ENCODE data around the gene CLTC. TPM values are rescaled to one million over a fixed set of nuclear protein-coding genes. Genes with fewer than 3 reads are reported as not detected.

The CLTC gene
- total RNA-seq, 2 experiments from 2014 or later, result 123 to 227 TPM

DNA sequence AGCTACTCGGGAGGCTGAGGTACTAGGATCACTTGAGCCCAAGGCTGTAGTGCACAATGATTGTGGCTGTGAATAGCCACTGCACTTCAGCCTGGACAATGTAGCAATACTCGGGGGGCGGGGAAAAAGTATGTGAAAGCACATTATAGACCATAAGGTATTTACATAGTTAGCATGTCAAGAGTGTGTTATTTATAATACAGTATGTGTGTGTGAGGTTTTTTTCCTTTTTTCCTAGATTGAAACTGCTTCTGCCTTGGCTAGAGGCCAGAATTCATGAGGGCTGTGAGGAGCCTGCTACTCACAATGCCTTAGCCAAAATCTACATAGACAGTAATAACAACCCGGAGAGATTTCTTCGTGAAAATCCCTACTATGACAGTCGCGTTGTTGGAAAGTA lies 57.0 kb downstream of the CLTC start:
- DNase-seq (ENCODE audit: low spot score), result no peak
- intact Hi-C loops (cut with micrococcal nuclease; ENCODE audit: unreplicated experiment), result no loop called here
- Histone ChIP-seq H2AFZ (ENCODE audit: low read length) (no peak overlapping the region), H3K36me3 (ENCODE audit: insufficient read depth, low read length) (peaks cover 97% of the 10 kb centered on the region), H3K79me2 (ENCODE audit: insufficient read depth, low read depth, low read length) (peaks cover 2% of the 10 kb centered on the region; the same call in 1 of the 2 replicates), H3K4me2 (ENCODE audit: low read length) (no peak overlapping the region), H3K4me1 (ENCODE audit: insufficient read depth, low read length, poor library complexity, severe bottlenecking) (no peaks in the 10 kb centered on the region), H3K4me3 (ENCODE audit: low read depth, low read length, poor library complexity, severe bottlenecking) (no peak overlapping the region), H3K9me3 (ENCODE audit: low read length) (no peaks in the 10 kb centered on the region), H3K9me2 (ENCODE audit: insufficient read depth, low read length) (no peaks in the 10 kb centered on the region), H4K20me1 (ENCODE audit: insufficient read depth, low read length) (0 out of 2 replicates have a peak, but pooled peaks cover 4% of the 10 kb centered on the region), H3K27ac (ENCODE audit: low read depth, low read length, poor library complexity, severe bottlenecking) (no peak overlapping the region)
- POLR2A ChIA-PET, result interaction anchor here (1.1 kb wide), 1 partner anchor 12 kb away, joined by 3 read pairs; no protein-coding TSS in a partner anchor
- TF ChIP-seq, protein P1, sequence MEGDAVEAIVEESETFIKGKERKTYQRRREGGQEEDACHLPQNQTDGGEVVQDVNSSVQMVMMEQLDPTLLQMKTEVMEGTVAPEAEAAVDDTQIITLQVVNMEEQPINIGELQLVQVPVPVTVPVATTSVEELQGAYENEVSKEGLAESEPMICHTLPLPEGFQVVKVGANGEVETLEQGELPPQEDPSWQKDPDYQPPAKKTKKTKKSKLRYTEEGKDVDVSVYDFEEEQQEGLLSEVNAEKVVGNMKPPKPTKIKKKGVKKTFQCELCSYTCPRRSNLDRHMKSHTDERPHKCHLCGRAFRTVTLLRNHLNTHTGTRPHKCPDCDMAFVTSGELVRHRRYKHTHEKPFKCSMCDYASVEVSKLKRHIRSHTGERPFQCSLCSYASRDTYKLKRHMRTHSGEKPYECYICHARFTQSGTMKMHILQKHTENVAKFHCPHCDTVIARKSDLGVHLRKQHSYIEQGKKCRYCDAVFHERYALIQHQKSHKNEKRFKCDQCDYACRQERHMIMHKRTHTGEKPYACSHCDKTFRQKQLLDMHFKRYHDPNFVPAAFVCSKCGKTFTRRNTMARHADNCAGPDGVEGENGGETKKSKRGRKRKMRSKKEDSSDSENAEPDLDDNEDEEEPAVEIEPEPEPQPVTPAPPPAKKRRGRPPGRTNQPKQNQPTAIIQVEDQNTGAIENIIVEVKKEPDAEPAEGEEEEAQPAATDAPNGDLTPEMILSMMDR (conservative IDR thresholded peaks at IDR 0.05; ENCODE audit: low read length), result no peak
- TF ChIP-seq EZH2phosphoT487 (IDR thresholded peaks at IDR 0.05; ENCODE audit: borderline replicate concordance, low read depth, low read length), result no peak
- BruUV-seq (replicated peaks), result no TSS peak
- CTCF ChIA-PET (ENCODE audit: unreplicated experiment), result no interaction called here

DNA sequence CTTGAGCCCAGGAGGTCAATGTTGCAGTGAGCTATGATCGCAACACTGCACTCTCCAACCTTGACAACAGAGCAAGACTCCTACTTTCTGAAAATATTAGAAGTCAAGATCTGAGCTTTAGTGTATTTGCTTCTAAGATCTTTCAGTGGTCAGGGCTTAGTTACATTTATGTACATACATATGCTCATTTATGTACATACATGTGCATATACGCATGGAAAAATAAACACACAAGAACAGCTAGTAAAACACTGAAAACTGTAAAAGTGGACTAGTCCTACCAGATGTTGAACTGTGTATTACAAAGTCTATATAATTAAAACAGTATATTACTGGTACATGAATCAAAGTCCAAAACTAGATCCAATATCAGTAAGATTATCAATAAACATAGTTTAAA lies 59.2 kb downstream of the CLTC start:
- no peak overlapping the region for H3K27ac ChIP-seq (ENCODE audit: low read depth, low read length, poor library complexity, severe bottlenecking)
- no peak overlapping the region for H2AFZ ChIP-seq (ENCODE audit: low read length)
- POLR2A ChIA-PET, result interaction anchor here (1.3 to 1.4 kb wide), 2 partner anchors 9 to 41 kb away, joined by 3 to 7 read pairs; no protein-coding TSS in a partner anchor
- intact Hi-C loops (cut with micrococcal nuclease; ENCODE audit: unreplicated experiment), result no loop called here
- H3K79me2 ChIP-seq (ENCODE audit: insufficient read depth, low read depth, low read length), result no peaks in the 10 kb centered on the region
- no peaks in the 10 kb centered on the region for H3K9me3 ChIP-seq (ENCODE audit: low read length)
- BruUV-seq (replicated peaks), result no TSS peak
- CTCF ChIA-PET (ENCODE audit: unreplicated experiment), result interaction anchor here (0.5 kb wide), 1 partner anchor 52 kb away, joined by 3 read pairs; no protein-coding TSS in a partner anchor
- H3K4me1 ChIP-seq (ENCODE audit: insufficient read depth, low read length, poor library complexity, severe bottlenecking), result no peaks in the 10 kb centered on the region
- H3K36me3 ChIP-seq (ENCODE audit: insufficient read depth, low read length), result peaks cover 99% of the 10 kb centered on the region
- H4K20me1 ChIP-seq (ENCODE audit: insufficient read depth, low read length), result no peaks in the 10 kb centered on the region
- H3K4me2 ChIP-seq (ENCODE audit: low read length), result no peak overlapping the region
- no peak for TF ChIP-seq EZH2phosphoT487 (IDR thresholded peaks at IDR 0.05; ENCODE audit: borderline replicate concordance, low read depth, low read length)
- TF ChIP-seq, protein P1 (conservative IDR thresholded peaks at IDR 0.05; ENCODE audit: low read length), result no peak
- no peak for DNase-seq (ENCODE audit: low spot score)
- no peak overlapping the region for H3K4me3 ChIP-seq (ENCODE audit: low read depth, low read length, poor library complexity, severe bottlenecking)
- H3K9me2 ChIP-seq (ENCODE audit: insufficient read depth, low read length), result no peaks in the 10 kb centered on the region

DNA sequence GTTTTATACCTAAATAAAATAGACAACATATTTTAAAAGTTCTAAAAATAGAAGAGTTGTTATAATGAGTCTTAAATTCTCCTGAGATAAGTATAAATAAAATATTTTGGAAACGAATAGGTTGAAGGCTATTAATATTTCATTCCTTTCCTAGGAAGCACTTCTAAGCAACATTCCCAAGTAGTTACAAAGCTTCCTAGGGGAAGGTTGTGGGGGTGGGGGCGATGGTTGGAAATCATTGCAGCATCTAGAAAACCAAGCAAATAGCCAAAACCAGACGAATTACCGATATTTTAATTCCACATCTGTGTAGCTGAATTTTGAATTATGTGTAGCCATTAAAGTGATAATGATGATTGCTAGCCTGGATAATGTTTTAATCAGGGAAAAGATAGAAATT lies 60.6 kb downstream of the CLTC start:
- DNase-seq (ENCODE audit: low spot score), result no peak
- TF ChIP-seq, protein P1 (conservative IDR thresholded peaks at IDR 0.05; ENCODE audit: low read length), result no peak
- TF ChIP-seq EZH2phosphoT487 (IDR thresholded peaks at IDR 0.05; ENCODE audit: borderline replicate concordance, low read depth, low read length), result no peak
- Histone ChIP-seq H3K79me2 (ENCODE audit: insufficient read depth, low read depth, low read length) (no peaks in the 10 kb centered on the region), H3K4me3 (ENCODE audit: low read depth, low read length, poor library complexity, severe bottlenecking) (no peak overlapping the region), H3K27ac (ENCODE audit: low read depth, low read length, poor library complexity, severe bottlenecking) (no peak overlapping the region), H4K20me1 (ENCODE audit: insufficient read depth, low read length) (no peaks in the 10 kb centered on the region), H2AFZ (ENCODE audit: low read length) (no peak overlapping the region), H3K36me3 (ENCODE audit: insufficient read depth, low read length) (peaks cover 99% of the 10 kb centered on the region), H3K4me2 (ENCODE audit: low read length) (no peak overlapping the region), H3K4me1 (ENCODE audit: insufficient read depth, low read length, poor library complexity, severe bottlenecking) (no peaks in the 10 kb centered on the region), H3K9me3 (ENCODE audit: low read length) (no peaks in the 10 kb centered on the region), H3K9me2 (ENCODE audit: insufficient read depth, low read length) (no peaks in the 10 kb centered on the region)
- BruUV-seq (replicated peaks), result no TSS peak
- CTCF ChIA-PET (ENCODE audit: unreplicated experiment), result no interaction called here
- intact Hi-C loops (cut with micrococcal nuclease; ENCODE audit: unreplicated experiment), result loop anchor here (2.0 kb wide), 1 partner anchor 14 kb away; no protein-coding TSS in a partner anchor
- POLR2A ChIA-PET, result interaction anchor here (0.6 to 1.1 kb wide), 2 partner anchors 10 to 61 kb away, joined by 3 to 4 read pairs; no protein-coding TSS in a partner anchor
